GM18520 (cell line): ENCODE results near the gene SULT1C2.
"Not testable (repeated sequence)": the region's sequence is repeated elsewhere in the genome, so short reads cannot be mapped to it uniquely, and the experiment has no call there.

Experiments
- ATAC-seq: cut with Tn5 transposase; IDR thresholded peaks from one replicate; pipeline ENCODE4 v1.9.1; 2021; ENCODE audit not compliant: unreplicated experiment

SULT1C2 gene

GRCh38 chr2:108348816-108349570, 60.3 kb downstream of the SULT1C2 start:
- ATAC-seq = no peak

GRCh38 chr2:108349571-108349928, 60.9 kb downstream of the SULT1C2 start:
- ATAC-seq = no peak

DNA sequence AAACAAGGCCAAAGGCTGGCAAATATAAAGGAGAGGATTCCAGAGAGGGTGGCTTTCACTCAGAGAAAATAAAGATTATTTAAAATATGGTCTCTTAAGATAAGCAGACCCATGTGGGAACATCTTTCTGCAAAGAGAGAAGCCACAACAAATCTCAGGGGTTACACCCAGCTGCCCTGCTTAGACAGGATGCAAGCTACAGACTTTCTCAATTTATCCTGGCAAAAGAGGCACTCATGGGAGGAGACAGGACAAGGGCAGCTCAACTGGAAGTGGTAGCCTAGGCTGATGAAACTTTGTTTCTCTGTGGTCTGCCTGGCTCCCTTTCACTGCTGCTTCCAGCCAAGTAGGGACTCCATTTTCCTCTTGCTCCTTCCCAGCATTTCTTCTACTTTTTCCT, 63.2 kb downstream of the SULT1C2 start:
- no peak for ATAC-seq

GRCh38 chr2:108354136-108354535, 65.4 kb downstream of the SULT1C2 start:
- no peak for ATAC-seq

DNA sequence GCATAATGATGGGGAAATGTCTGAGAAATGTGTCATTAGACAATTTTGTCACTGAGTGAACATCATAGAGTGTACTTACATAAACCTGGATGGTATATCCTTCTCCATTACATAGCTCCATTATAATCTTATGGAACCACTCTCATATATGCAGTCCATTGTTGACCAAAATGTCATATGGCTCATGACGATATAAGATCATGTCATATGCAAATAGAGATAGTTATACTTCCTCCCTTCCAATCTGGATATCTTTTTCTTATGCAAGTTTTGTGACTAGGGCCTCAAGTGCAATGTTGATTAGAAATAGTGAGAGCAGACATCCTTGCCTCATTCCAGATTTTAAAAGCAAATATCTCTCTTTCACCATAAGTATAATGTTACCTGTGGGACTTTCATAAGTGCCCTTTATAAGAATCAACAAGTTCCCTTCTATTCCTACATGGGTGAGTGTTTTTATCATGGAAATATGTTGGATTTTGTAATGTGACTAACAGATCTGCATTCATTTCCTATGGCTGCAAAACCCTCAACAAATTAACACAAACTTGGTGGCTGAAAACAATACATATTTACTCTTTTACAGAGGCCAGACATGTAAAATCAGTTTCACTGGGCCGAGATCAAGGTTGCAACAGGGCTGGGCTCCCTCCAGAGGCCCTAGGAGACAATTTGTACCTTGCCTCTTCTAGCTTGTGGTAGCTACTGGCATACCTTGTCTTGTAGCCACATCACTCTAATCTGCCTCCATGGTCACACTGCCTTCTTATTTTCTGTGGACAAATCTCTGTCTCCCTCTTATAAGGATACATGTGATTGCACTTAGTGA, 67.4 kb downstream of the SULT1C2 start:
- ATAC-seq = no peak

- not testable (repeated sequence) for ATAC-seq
Measured at GRCh38 chr2:108359336-108359735, 70.6 kb downstream of the SULT1C2 start.
